HL-60 (cell line): ENCODE results near the gene ZNF423.

ENCODE experiments used
- CTCF ChIP-seq: IDR thresholded peaks from one replicate; pipeline ENCODE4 v1.5.1; 2011; ENCODE audit warnings: low read length, control low read depth, inconsistent platforms; ENCODE audit not compliant: insufficient read depth
- POLR2AphosphoS5 ChIP-seq: IDR thresholded peaks from 2 replicates; pipeline ENCODE4 v1.6.1; 2012; ENCODE audit warnings: low read depth
- REST ChIP-seq: IDR thresholded peaks from 2 replicates; pipeline ENCODE4 v1.6.1; 2012; ENCODE audit warnings: low read depth; ENCODE audit not compliant: insufficient replicate concordance

- TF ChIP-seq CTCF, result no peak
- no peak for TF ChIP-seq REST
- TF ChIP-seq POLR2AphosphoS5, result no peak
These were observed 129.8 kb downstream of the ZNF423 start for GRCh38 chr16:49726155-49726554.
